Stimulated activated naive CD8-positive, alpha-beta T cell treated with anti-CD3 and anti-CD28 coated beads, Interleukin-15, amount 100 ng/mL, for 72 hours (primary cell): ENCODE measurements around the gene EED.
A peak's percentile ranks its signal among the peaks of the same experiment; 100 is the strongest.

ENCODE experiments used
- ATAC-seq: fragments of 150-1000 bp; cut with Tn5 transposase; 2 replicates; pipeline ENCODE4 v1.10.0; 2021; ENCODE audit warnings: mild to moderate bottlenecking, moderate library complexity
- DNase-seq, 2 donors: peaks; one replicate each; pipeline ENCODE4 v3.0.0; 2021 to 2022
- H3K27ac Mint-ChIP-seq, 2 donors: one replicate each; pipeline ENCODE4 v1.8.0; 2022; ENCODE audit warnings: mild to moderate bottlenecking in 2 of 2, mixed read lengths in 2 of 2, moderate library complexity in 2 of 2
- H3K27me3 Mint-ChIP-seq: one replicate; pipeline ENCODE4 v1.8.0; 2022; ENCODE audit warnings: mixed read lengths
- H3K4me1 Mint-ChIP-seq: one replicate; pipeline ENCODE4 v1.8.0; 2022; ENCODE audit warnings: mild to moderate bottlenecking, mixed read lengths
- H3K4me3 Mint-ChIP-seq, 2 donors: one replicate each; pipeline ENCODE4 v1.8.0; 2022; ENCODE audit warnings: mild to moderate bottlenecking in 2 of 2, mixed read lengths in 2 of 2, moderate library complexity in 1 of 2
- H3K9me3 Mint-ChIP-seq, 2 donors: one replicate each; pipeline ENCODE4 v1.8.0; 2022; ENCODE audit warnings: mixed read lengths in 2 of 2

The EED gene, protein sequence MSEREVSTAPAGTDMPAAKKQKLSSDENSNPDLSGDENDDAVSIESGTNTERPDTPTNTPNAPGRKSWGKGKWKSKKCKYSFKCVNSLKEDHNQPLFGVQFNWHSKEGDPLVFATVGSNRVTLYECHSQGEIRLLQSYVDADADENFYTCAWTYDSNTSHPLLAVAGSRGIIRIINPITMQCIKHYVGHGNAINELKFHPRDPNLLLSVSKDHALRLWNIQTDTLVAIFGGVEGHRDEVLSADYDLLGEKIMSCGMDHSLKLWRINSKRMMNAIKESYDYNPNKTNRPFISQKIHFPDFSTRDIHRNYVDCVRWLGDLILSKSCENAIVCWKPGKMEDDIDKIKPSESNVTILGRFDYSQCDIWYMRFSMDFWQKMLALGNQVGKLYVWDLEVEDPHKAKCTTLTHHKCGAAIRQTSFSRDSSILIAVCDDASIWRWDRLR

DNA sequence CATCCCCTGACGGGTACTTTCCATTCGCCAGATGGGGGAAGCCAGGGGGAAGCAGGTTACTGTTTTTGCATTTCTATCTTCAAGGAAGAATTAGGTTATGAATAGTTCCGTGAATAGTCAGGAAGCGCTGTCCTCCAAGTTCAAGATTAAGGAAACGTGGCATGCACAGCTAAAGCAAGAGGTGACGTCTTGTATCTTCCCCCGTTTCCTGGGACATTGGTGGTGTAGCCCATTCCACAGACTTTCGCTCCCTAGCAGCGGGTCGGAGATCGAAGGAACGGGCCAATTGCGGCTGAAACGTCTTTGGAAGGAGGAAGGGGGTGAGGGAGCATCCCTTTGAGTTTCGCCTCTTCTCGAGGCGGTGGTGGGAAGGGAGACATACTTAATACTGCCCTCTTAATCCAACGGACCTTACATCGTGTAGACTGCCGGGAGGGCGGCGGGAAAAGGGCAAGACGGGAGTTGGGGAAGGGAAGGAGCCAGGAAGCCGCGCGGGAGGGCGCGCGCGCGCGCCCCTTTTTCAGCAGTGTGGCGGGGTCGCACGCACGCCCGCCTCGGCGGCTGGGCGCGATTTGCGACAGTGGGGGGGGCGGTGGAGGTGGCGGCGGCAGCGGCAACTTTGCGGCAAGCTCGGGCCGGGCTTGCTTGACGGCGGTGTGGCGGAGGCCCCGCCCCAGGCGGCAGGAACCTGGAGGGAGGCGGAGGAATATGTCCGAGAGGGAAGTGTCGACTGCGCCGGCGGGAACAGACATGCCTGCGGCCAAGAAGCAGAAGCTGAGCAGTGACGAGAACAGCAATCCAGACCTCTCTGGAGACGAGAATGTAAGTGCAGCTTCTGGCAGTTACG lies at the start of gene EED:
EED (plus strand) TSS at position 232 of the 847 bp plus-strand sequence; CDS start at position 709, 477 bp downstream.
- ATAC-seq (peak; percentile 83), DNase-seq (peak; percentile 92 to 96)
- H3K4me3 Mint-ChIP-seq = no peak within 1 kb of the TSS
- H3K9me3 Mint-ChIP-seq = peaks cover 0 to 4% of the 10 kb centered on the region in 2 donors
- H3K27me3 Mint-ChIP-seq = no peaks in the 10 kb centered on the region
- H3K27ac Mint-ChIP-seq = peak within 1 kb of the TSS in 1 of 2 donors; percentile 35
- H3K4me1 Mint-ChIP-seq = peaks cover 37% of the 10 kb centered on the region

DNA sequence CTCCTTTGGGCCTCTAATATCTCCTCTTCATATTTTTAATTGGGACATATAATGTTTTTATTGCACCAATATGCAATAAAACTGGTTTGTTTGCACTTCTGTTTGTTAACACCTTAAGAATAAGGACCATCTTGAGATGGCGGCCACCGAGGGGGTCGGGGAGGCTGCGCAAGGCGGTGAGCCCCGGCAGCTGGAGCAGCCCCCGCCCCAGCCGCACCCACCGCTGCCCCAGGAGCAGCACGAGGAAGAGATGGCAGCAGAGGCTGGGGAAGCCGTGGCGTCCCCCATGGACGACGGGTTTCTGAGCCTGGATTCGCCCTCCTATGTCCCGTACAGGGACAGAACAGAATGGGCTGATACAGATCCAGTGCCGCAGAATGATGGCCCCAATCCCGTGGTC lies 49.6 kb upstream of the EED start:
- DNase-seq = no peak
- Mint-ChIP-seq H3K27me3 (no peaks in the 10 kb centered on the region), H3K27ac (no peak overlapping the region), H3K9me3 (no peaks in the 10 kb centered on the region), H3K4me3 (no peak overlapping the region), H3K4me1 (peaks cover 23% of the 10 kb centered on the region)
- no peak for ATAC-seq

DNA sequence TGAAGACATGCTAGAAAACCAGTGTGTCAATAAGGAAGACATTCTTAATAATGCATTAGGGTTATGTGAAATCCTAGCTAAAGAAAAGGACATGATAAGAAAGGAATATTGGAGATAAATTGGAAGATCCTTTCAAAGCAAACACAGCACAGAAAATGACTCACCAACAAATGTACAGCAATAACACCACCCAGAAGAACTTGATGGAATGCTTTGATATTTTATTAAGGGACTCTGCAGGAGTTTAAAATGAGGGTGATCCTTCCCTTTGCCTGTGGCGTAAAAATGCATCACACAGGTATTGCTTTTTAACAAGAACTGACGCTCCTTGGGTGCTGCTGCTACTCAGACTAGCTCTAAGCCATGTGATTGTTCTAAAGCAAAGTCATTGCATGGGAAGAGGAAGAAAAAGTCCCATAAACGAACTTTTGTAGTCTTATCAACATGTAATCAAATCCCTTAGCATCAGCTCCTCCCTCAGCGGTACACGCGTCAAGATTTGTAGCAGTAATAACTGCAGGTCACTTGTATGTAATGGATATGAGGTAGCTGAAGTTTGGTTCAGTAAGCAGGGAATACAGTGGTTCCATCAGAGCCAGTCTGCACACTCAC lies 48.4 kb upstream of the EED start:
- Mint-ChIP-seq H3K4me1 (peaks cover 23% of the 10 kb centered on the region), H3K27ac (no peak overlapping the region), H3K27me3 (no peaks in the 10 kb centered on the region), H3K4me3 (no peak overlapping the region), H3K9me3 (no peaks in the 10 kb centered on the region)
- ATAC-seq = no peak
- no peak for DNase-seq

DNA sequence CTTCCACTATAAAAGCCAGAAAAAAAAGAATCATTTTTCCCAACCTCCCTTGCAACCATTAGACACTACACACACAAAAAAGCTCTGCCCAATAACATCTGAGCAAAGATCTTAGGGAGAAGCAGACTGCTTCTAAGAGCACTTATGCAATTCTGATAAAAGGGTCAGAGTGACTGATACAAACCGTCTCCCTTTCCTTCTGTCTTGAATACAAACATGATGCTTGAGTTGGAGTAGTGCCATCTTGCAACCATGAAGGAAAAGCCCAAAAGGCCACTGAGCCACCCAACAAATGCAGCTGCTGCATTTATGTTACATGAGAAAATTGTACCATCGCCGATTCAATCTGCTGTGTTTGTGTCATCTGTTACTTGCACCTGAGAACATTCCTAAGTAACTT lies 47.6 kb upstream of the EED start:
- no peak for ATAC-seq
- Mint-ChIP-seq H3K4me1 (peaks cover 23% of the 10 kb centered on the region), H3K27me3 (no peaks in the 10 kb centered on the region), H3K9me3 (no peaks in the 10 kb centered on the region), H3K27ac (no peak overlapping the region), H3K4me3 (no peak overlapping the region)
- no peak for DNase-seq

DNA sequence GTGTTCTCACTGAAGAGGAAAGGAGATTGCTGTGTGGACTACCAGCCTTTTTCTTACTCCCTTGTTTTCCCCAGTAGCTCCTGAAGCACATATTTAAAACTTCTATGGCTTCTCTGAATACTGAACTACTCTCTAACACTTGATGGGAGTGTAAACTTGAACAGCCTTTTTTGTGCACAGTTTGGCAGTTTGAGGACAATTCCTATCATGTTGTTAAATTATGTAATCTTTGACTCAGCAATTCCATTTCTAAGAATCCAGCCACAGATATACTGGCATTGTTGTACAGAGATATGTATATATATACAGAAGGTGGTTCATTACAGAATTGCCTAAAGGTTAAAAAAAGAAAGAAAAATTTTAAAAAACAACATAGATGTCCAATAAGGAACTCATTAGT lies 47.1 kb upstream of the EED start:
- Mint-ChIP-seq H3K9me3 (no peaks in the 10 kb centered on the region), H3K27me3 (no peaks in the 10 kb centered on the region), H3K4me3 (no peak overlapping the region), H3K4me1 (peaks cover 21% of the 10 kb centered on the region), H3K27ac (no peak overlapping the region)
- DNase-seq = no peak
- no peak for ATAC-seq

DNA sequence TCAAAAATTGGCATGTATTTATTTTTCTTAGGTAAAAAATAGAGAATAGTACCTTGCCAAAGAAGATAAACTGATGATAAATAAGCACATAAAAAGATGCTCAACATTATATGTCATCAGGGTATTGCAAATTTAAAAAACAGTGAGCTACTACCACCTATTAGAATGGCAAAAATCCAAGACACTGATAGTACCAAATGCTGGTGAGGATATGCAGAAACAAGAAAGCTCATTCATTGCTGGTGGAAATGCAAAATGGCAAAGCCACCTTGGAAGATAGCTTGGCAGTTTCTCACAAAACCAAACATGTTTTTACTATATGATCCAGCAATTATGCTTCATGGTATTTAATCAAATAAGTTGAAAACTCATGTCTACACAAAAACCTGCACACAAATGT lies 46.4 kb upstream of the EED start:
- no peaks in the 10 kb centered on the region for H3K9me3 Mint-ChIP-seq
- DNase-seq = no peak
- no peak for ATAC-seq
- H3K4me1 Mint-ChIP-seq = peaks cover 14% of the 10 kb centered on the region
- H3K27ac Mint-ChIP-seq = no peak overlapping the region
- no peaks in the 10 kb centered on the region for H3K27me3 Mint-ChIP-seq
- no peak overlapping the region for H3K4me3 Mint-ChIP-seq

DNA sequence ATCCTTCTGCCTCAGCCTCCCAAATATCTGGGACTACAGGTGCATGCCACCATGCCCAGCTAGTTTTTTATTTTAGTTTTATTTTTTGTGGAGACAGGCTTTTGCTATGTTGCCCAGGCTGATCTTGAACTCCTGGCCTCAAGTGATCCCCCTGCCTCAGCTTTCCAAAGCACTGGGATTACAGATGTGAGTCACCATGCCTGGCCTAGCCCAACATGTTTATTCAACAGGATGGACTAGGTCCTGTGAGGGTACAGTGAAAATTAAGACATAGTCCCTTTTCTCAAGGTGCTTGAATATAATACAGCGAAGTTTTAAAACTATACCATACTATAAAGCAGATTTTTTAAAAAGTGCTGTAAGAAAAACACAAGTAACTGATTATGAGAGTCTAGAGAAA lies 45.2 kb upstream of the EED start:
- no peak for ATAC-seq
- H3K27ac Mint-ChIP-seq = peak overlapping the region in 1 of 2 donors; percentile 30
- H3K27me3 Mint-ChIP-seq = no peaks in the 10 kb centered on the region

DNA sequence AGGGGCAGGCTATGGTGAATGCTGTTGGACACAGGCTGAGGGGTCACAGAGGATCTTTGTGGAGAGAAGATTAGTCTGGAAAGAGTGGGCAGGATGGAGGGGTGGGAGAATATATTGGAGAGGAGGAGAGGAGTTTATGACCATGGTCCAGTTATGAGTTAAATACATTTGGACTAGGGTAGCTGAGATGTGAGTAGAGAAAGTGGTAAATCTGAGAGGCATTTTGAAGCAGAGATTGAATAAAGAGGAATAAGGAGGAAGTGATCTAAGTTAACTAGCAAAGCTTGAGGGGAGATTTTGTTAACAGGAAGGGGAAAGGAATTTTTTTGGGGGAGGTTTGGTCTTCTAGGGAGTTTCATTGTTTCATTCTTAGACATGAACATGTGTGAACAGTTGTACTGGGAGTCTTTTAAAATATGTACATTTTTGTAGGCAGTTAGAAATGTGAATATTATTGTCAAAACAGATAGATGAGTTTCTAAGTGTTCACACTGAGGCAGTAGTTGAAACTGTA lies 43.1 kb upstream of the EED start:
- no peaks in the 10 kb centered on the region for H3K9me3 Mint-ChIP-seq
- no peak for ATAC-seq
- no peak overlapping the region for H3K4me3 Mint-ChIP-seq
- H3K4me1 Mint-ChIP-seq = peaks cover 15% of the 10 kb centered on the region
- no peak overlapping the region for H3K27ac Mint-ChIP-seq
- no peak for DNase-seq
- no peaks in the 10 kb centered on the region for H3K27me3 Mint-ChIP-seq

More for the DNA sequence above, 45.2 kb upstream of the EED start:
- DNase-seq = no peak
- no peaks in the 10 kb centered on the region for H3K9me3 Mint-ChIP-seq
- H3K4me1 Mint-ChIP-seq = peaks cover 14% of the 10 kb centered on the region
- H3K4me3 Mint-ChIP-seq = no peak overlapping the region

DNA sequence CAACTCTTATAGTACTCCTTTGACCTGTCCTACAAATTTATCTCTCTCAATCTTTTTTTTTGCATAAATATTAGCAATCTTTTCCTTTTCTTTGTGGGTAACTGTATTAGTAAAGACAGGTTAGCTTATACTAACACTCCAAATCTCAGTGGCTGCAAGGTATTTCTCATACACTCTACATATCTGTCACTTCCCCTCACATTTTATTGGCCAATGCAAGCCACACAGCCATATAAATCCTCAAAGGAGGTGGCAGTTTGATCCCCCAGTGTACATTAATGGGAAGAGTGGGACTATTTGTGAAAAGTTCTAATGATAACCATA lies 42.6 kb upstream of the EED start:
- peak; percentile 97 for ATAC-seq
- H3K4me1 Mint-ChIP-seq = peaks cover 15% of the 10 kb centered on the region
- H3K27ac Mint-ChIP-seq = no peak overlapping the region
- no peaks in the 10 kb centered on the region for H3K9me3 Mint-ChIP-seq
- DNase-seq = peak in 1 of 2 donors; percentile 29
- no peak overlapping the region for H3K4me3 Mint-ChIP-seq
- no peaks in the 10 kb centered on the region for H3K27me3 Mint-ChIP-seq

DNA sequence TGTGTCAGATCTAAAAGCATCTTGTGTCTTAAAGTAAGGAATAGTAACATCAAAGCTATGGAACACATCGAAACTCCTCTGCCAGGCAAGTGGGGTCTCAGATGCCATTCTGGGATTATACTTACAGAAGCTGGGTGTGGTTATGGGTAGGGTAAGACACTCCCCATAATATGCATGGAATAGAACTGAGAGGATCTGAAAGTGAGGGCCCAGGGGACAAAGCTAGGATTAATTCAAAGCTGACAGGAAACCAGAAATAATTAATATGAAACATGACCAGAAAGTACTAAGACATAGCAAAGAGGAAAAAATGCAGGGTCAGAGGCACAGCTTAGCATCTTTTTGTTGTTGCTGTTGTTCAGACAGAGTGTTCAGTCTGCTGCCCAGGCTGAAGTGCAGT lies 40.2 kb upstream of the EED start:
- Mint-ChIP-seq H3K4me3 (no peak overlapping the region), H3K27ac (no peak overlapping the region)

DNA sequence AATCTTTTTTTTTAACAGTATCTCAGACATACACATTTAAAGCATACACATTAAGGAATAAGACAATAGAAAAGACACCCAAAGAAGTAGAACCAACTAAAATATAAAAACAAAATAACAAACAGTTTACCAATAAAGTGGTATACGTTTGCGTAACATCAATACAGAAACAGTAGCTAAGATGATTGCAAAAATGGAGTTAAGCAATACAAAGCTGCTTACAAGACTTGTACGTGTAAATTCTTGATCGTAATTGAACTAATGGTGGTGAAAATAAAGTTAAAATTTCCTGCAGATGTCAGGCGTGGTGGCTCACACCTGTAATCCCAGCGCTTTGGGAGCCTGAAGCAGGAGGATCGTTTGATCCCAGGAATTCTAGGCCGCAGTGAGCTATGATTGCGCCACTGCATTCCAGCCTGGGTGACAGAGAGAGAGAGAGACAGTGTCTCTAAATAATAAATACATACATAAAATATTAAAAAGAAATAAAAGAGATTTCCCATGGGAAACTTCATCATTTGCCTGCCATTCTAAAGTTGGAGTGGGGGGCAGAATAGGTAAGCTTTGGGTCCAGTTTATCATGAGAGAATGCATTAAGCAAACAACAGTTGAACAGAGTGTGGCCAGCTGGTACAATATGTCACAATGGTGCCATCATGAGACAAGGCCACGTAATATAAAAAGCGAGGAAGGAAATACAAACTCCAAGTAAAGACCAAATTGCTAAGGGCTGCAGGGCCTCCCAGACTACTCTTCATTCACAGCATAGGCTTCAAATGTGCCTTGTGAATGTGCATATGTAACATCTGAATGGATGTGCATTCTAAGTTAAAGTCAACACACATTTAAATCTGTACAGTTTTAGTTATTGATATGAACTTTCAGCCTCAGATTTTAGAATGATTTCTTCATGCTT lies 38.9 kb upstream of the EED start:
- Mint-ChIP-seq H3K27me3 (no peaks in the 10 kb centered on the region), H3K4me3 (no peak overlapping the region), H3K4me1 (peaks cover 15% of the 10 kb centered on the region), H3K27ac (no peak overlapping the region), H3K9me3 (no peaks in the 10 kb centered on the region)
- DNase-seq (no peak), ATAC-seq (no peak)

More for the DNA sequence above, 40.2 kb upstream of the EED start:
- DNase-seq = no peak
- ATAC-seq = no peak
- Mint-ChIP-seq H3K27me3 (no peaks in the 10 kb centered on the region), H3K9me3 (no peaks in the 10 kb centered on the region), H3K4me1 (peaks cover 14% of the 10 kb centered on the region)

DNA sequence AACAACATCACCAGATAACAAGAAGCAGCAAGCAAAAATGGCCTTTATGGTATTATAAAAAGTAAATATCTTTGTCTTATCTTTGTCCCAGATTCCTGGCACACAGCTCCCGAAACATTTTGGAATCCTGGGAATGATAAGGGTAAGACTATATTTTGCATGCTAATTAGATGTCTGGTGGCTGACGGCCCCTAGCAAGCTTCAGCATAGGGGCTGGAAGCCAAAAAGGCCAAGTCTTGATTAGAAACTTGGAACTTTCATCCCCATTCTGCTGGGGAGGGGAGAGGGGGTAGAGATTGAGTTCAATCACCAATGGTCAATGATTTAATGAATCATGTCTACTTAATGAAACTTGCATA lies 38.2 kb upstream of the EED start:
- Mint-ChIP-seq H3K27ac (no peak overlapping the region), H3K27me3 (no peaks in the 10 kb centered on the region), H3K4me3 (no peak overlapping the region), H3K9me3 (no peaks in the 10 kb centered on the region), H3K4me1 (peaks cover 20% of the 10 kb centered on the region)
- ATAC-seq = no peak
- DNase-seq = no peak

DNA sequence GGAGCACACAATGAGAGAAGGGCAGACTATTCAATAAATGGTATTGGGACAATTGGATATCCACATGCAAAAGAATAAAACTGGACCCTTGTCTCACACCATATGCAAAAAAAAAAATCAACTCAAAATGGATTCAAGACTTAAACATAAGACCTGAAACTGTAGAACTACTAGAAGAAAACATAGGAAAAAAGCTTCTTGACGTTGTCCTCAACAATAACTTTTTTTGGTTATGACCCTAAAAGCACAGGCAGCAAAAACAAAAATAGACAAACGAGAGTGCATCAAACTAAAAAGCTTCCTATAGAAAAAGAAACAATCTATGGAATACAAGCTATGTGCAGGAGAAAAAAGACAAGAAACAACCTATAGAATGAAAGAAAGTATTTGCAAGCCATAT lies 37.1 kb upstream of the EED start:
- DNase-seq (no peak), ATAC-seq (no peak)
- peaks cover 28% of the 10 kb centered on the region for H3K4me1 Mint-ChIP-seq
- H3K27me3 Mint-ChIP-seq = no peaks in the 10 kb centered on the region
- H3K9me3 Mint-ChIP-seq = no peaks in the 10 kb centered on the region
- H3K27ac Mint-ChIP-seq = no peak overlapping the region
- no peak overlapping the region for H3K4me3 Mint-ChIP-seq

DNA sequence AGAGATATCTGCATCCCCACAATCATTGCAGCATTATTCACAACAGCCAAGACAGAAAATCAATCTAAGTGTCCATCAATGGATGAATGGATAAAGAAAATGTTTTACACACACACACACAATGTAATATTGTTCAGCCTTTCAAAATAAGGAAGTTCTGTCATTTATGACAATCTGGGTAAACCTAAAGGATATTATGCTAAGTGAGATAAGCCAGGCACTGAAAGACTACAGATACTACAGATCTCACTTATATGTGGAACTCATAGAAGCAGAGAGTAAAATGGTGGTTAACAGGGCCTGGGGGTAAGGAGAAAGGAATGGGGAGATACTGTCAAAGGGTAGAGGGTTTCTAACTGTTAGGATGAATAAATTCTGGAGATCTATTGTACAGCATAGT lies 36.0 kb upstream of the EED start:
- no peak for DNase-seq
- H3K4me1 Mint-ChIP-seq = peaks cover 40% of the 10 kb centered on the region
- H3K4me3 Mint-ChIP-seq = no peak overlapping the region
- no peaks in the 10 kb centered on the region for H3K27me3 Mint-ChIP-seq
- ATAC-seq = no peak
- H3K27ac Mint-ChIP-seq = no peak overlapping the region
- H3K9me3 Mint-ChIP-seq = peaks cover 0 to 8% of the 10 kb centered on the region in 2 donors
